Upper lobe of left lung (tissue), 6 donors: ENCODE results near the gene FOXP1. TPM values are rescaled to one million over a fixed set of nuclear protein-coding genes. Genes with fewer than 3 reads are reported as not detected.

Experiments
- ATAC-seq, 2 donors: fragments of 200-7000 bp; cut with Tn5 transposase; one replicate each; pipeline ENCODE4 v1.9.1; 2022; ENCODE audit warnings: mild to moderate bottlenecking in 2 of 2, moderate library complexity in 2 of 2; ENCODE audit not compliant: low FRiP score in 2 of 2
- DNase-seq, 2 donors: peaks; one replicate each; pipeline ENCODE4 v3.0.0-alpha.2; 2019 to 2020
- H3K27ac ChIP-seq, 4 donors: fragments of 200-600 bp; sonication (generic); one replicate each; pipeline ENCODE4 v1.5.1; 2016 to 2019
- H3K27me3 ChIP-seq, 4 donors: fragments of 200-600 bp; sonication (generic); one replicate each; pipeline ENCODE4 v1.5.1; 2017 to 2019
- H3K36me3 ChIP-seq, 4 donors: fragments of 200-600 bp; sonication (generic); one replicate each; pipeline ENCODE4 v1.5.1; 2016 to 2019
- H3K4me1 ChIP-seq, 4 donors: fragments of 200-600 bp; sonication (generic); one replicate each; pipeline ENCODE4 v1.5.1; 2018 to 2019
- H3K4me3 ChIP-seq, 4 donors: fragments of 200-600 bp; sonication (generic); one replicate each; pipeline ENCODE4 v1.5.1; 2017 to 2019; ENCODE audit warnings: mild to moderate bottlenecking in 2 of 4, moderate library complexity in 1 of 4
- H3K9me3 ChIP-seq, 4 donors: fragments of 200-600 bp; sonication (generic); one replicate each; pipeline ENCODE4 v1.5.1; 2018 to 2019
- CTCF ChIP-seq, 6 experiments: fragments of 450-650 bp in 4 of 6; fragments of 200-600 bp in 2 of 6; sonication (generic) in 2 of 6; IDR thresholded peaks; one replicate each; pipeline ENCODE4 v1.5.1; 2016 to 2019; ENCODE audit warnings: antibody characterized with exemption in 6 of 6
- EP300 ChIP-seq, 4 donors: sonication (generic); formaldehyde crosslinking; IDR thresholded peaks; one replicate each; pipeline ENCODE4 v1.5.1; 2017; ENCODE audit warnings: antibody characterized with exemption in 4 of 4, control low read depth in 2 of 4
- POLR2A ChIP-seq, 4 donors: fragments of 450-650 bp; IDR thresholded peaks; one replicate each; pipeline ENCODE4 v1.5.1; 2016 to 2017; ENCODE audit warnings: antibody characterized with exemption in 4 of 4, mild to moderate bottlenecking in 2 of 4
- POLR2AphosphoS5 ChIP-seq, 2 donors: sonication (generic); formaldehyde crosslinking; IDR thresholded peaks; one replicate each; pipeline ENCODE4 v1.5.1; 2017; ENCODE audit warnings: antibody characterized with exemption in 2 of 2
- WGBS, 2 donors: methylation state at CpG; one replicate each; pipeline ENCODE4 v1.1.5; 2017 to 2018; 5-methylcytosine and 5-hydroxymethylcytosine counted together
- total RNA-seq, 6 donors: library from RNA; depleted of rRNA in 4 of 6; stranded (reverse); fragments of >200 nt in 4 of 6; gene quantifications; one replicate each; pipeline versions ENCODE4 v1.1.0 to v1.2.1, GENCODE V29; 2016 to 2021
- donor health status: DM: no; HTN: no; CAD: no; lungs with moderate emphysema.
- donor health status: DM: no; HTN: yes; CAD: no; lungs with severe emphysema.

Gene FOXP1
- total RNA-seq, 6 donors from 2014 or later: 103 to 248 (median 134) TPM

GRCh38 chr3:71433631-71434030 is 149.9 kb downstream of the FOXP1 start:
- peak overlapping the region in 2 of 4 donors; percentile 44 to 45 for H3K27ac ChIP-seq
- no peaks in the 10 kb centered on the region for H3K9me3 ChIP-seq
- H3K27me3 ChIP-seq: no peaks in the 10 kb centered on the region
- no peak for DNase-seq
- ATAC-seq: no peak
- H3K36me3 ChIP-seq: no peaks in the 10 kb centered on the region
- no peak overlapping the region for H3K4me3 ChIP-seq
- WGBS, 2 donors: 38 to 45% methylated on average over 9 of the region's 9 CpGs
- TF ChIP-seq POLR2AphosphoS5 (IDR thresholded peaks at IDR 0.05): no peak
- no peak for TF ChIP-seq POLR2A (IDR thresholded peaks at IDR 0.05)
- no peak for TF ChIP-seq CTCF (IDR thresholded peaks at IDR 0.05)
- TF ChIP-seq EP300 (IDR thresholded peaks at IDR 0.05): no peak
- H3K4me1 ChIP-seq: peaks cover 11 to 42% (median 27%) of the 10 kb centered on the region in 4 donors

GRCh38 chr3:71432044-71432975 is 151.2 kb downstream of the FOXP1 start:
- Histone ChIP-seq H3K4me1 (peaks cover 19 to 52% (median 32%) of the 10 kb centered on the region in 4 donors), H3K9me3 (no peaks in the 10 kb centered on the region), H3K36me3 (no peaks in the 10 kb centered on the region), H3K27ac (peak overlapping the region in 2 of 4 donors; percentile 49 to 67), H3K4me3 (no peak overlapping the region), H3K27me3 (no peaks in the 10 kb centered on the region)
- 63 to 70% methylated on average over 17 of the region's 17 CpGs for WGBS, 2 donors
- ATAC-seq (peak in 1 of 2 donors; percentile 50), DNase-seq (no peak)
- TF ChIP-seq CTCF (IDR thresholded peaks at IDR 0.05): no peak
- TF ChIP-seq POLR2A (IDR thresholded peaks at IDR 0.05): no peak
- TF ChIP-seq POLR2AphosphoS5 (IDR thresholded peaks at IDR 0.05): no peak
- no peak for TF ChIP-seq EP300 (IDR thresholded peaks at IDR 0.05)

- no peaks in the 10 kb centered on the region for H3K9me3 ChIP-seq
- H3K4me1 ChIP-seq: peaks cover 19 to 52% (median 32%) of the 10 kb centered on the region in 4 donors
- peak overlapping the region in 1 of 4 donors; percentile 67 for H3K27ac ChIP-seq
- no peak overlapping the region for H3K4me3 ChIP-seq
- 81 to 90% methylated on average over 7 of the region's 7 CpGs for WGBS, 2 donors
- ATAC-seq (no peak), DNase-seq (no peak)
- H3K27me3 ChIP-seq: no peaks in the 10 kb centered on the region
- TF ChIP-seq EP300 (IDR thresholded peaks at IDR 0.05) (no peak), CTCF (IDR thresholded peaks at IDR 0.05) (no peak), POLR2A (IDR thresholded peaks at IDR 0.05) (no peak), POLR2AphosphoS5 (IDR thresholded peaks at IDR 0.05) (no peak)
- no peaks in the 10 kb centered on the region for H3K36me3 ChIP-seq
These were observed 152.5 kb downstream of the FOXP1 start for GRCh38 chr3:71430941-71431552.

GRCh38 chr3:71429597-71429988 is 153.9 kb downstream of the FOXP1 start:
- Histone ChIP-seq H3K27ac (no peak overlapping the region), H3K4me1 (peaks cover 19 to 52% (median 32%) of the 10 kb centered on the region in 4 donors), H3K4me3 (no peak overlapping the region), H3K27me3 (no peaks in the 10 kb centered on the region), H3K9me3 (no peaks in the 10 kb centered on the region), H3K36me3 (no peaks in the 10 kb centered on the region)
- 62 to 73% methylated on average over 5 of the region's 5 CpGs for WGBS, 2 donors
- TF ChIP-seq CTCF (IDR thresholded peaks at IDR 0.05) (no peak), POLR2A (IDR thresholded peaks at IDR 0.05) (no peak), EP300 (IDR thresholded peaks at IDR 0.05) (no peak), POLR2AphosphoS5 (IDR thresholded peaks at IDR 0.05) (no peak)
- DNase-seq (no peak), ATAC-seq (no peak)
